CD4-positive, alpha-beta T cell treated with Interferon gamma for 1 hour (primary cell): Measurements from ENCODE around the gene MACROD1.

Experiments
- DNase-seq: peaks from one replicate; pipeline ENCODE4 v3.0.0-alpha.2; 2020

MACROD1 gene

DNA sequence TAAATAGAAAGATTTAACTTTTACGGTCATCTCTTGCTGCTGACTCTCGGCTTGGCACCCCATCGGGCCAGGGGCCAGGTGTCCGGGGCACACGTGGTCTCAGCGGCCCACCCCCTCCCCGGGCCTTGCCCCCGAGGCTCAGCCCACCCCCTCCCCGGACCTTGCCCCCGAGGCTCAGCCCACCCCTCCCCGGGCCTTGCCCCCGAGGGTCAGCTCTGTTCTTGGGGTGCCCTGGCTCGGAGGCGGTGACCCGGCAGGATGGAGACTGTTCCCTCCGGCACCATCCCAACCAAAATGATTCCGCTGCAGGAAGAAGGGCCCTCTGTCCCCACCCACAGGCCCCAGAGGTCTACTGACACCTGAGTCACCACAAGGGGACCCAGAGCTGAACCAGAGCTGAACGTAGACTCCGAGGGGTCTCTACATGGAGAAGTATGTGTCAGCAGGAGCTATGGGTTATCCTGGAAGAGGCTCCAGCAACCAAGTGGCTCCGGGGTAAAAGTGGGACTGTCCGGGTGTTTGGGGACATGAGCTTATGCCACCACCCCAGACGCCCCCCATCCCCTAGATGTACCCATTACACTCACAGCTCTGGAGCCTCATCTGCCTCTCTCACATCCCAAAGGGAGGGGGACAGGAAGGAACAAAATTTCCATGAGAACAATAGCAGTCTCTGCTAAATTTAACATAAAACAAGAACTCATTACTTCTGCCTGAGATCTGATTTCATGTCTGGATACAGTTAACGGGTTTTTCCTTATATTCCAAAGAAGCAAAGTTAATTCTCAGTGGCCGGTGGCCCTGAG, 38.4 kb downstream of the MACROD1 start:
- DNase-seq, result no peak

DNA sequence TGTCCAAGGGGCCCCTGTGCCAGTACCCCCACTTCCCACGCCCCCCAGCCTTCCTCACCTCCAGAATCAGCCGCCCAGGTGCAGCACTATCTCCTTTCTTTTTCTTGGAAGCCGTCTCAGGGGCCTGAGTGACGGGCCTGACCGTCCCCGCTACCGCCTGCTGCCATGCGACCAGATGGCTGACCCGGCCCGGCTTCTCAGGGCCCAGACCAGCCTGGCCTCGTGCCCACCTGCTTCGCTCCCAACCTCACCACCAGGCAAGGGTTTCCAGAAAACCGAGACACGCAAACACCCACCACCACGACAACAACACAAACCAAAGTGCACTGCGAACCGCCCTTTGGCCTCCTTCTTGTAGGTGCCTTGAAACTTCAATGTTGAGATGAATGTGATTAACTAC, 39.1 kb downstream of the MACROD1 start:
- DNase-seq, result no peak

- no peak for DNase-seq
Measured at GRCh38 chr11:64126371-64126770, 39.5 kb downstream of the MACROD1 start.

GRCh38 chr11:64125676-64126075, 40.2 kb downstream of the MACROD1 start:
- DNase-seq, result no peak

GRCh38 chr11:64124147-64124546, 41.8 kb downstream of the MACROD1 start:
- DNase-seq, result no peak

GRCh38 chr11:64123679-64124078, 42.2 kb downstream of the MACROD1 start:
- DNase-seq, result no peak

DNA sequence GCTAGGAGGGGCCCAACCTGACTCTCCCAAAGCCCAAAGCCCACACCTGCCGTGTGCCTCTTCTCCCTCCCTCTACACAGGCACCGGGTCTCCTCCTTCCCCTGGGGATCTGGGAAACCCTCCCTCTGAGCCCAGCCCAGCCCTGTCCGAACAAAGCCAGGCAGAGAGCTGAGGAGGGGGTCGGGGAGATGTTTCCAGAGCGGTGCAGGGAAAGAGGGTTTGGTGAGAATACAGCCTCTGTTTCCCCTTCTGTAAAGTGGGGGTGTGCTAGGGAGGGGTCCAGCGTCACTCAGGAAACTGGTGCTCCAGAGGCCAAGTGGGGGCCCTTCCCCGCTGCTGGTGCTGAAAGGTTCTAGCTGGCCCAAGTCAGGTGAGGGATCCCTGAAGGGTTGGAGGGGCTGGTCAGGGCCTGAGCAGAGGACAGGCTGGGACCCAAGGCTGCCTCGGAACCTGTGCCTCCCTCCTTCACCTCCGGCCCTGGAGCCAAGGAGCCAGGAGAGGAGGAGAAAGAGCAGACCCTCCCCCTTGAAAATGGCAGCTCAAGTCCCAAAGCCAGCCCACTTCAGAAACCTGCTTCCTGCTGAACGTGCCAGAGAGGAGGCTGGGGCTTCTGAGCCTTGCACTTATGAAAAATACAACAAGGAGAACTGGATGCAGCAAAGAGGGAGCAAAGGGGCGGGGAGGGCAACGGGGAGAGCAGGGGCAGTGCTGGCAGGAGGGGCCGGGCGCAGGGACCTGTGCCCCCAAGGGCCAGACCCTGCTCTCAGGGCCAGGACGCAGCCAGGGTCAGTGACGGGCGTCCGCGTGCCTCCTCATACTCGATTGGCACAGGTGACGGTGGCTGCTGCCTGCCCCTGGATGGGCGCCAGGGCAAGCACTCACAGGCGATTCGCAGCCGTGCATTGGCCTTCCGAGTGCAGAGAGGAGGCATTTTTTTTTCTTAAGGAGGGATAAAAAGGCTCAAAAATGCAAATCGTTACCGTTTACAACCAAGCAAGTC, 43.2 kb downstream of the MACROD1 start:
- DNase-seq, result no peak

GRCh38 chr11:64121663-64122410, 44.1 kb downstream of the MACROD1 start:
- no peak for DNase-seq

DNA sequence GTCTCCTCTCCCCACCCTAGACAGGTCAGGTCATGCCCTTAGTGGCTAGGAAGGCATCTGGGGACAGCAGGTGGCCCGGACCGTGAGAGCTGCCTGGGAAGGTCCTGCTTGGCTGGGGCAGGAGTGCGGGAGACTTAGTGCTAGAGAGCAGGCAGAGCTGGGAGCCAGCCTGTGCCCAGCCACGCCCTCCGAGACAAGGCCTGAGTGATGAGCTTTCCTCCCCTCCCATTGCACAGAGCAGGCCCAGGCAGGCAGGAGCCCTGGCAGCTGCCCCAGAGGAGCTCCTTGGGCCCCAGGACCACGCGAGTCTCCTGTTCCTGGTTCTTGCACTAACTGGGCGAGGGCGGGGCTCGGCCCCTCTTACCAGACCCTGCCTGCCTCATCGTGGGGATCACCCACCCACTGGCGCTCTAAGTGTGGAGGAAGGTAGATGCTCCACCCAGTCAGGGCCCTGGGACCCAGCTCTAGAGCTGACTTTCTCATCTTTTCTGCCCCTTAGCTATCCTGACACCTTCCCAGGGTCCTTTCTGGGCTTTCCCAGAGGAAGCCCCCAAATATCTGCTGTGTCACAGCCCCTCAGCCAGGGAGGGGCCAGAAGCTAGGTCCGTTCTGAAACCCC, 44.9 kb downstream of the MACROD1 start:
- DNase-seq, result no peak

DNA sequence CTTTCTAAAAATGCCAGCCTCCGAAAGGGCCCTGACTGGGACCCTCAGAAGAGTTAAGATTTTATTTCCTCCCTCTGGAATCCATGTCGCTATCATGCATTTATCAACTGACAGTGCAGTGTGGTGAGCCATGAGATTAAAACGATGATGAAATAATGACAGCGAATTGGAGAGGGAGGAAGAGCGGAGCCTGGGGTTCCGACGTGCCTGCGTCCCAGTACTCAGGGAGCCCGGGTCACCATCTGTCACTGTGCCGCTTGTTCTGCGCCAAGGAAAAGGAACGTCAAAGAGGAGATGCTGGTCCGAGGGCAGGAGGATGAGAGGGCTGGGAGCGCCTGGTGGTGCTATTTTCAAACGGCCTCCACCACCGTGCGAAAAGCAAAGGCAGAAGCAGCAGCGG, 46.2 kb downstream of the MACROD1 start:
- DNase-seq, result no peak

GRCh38 chr11:64118876-64119665, 46.8 kb downstream of the MACROD1 start:
- DNase-seq, result no peak

DNA sequence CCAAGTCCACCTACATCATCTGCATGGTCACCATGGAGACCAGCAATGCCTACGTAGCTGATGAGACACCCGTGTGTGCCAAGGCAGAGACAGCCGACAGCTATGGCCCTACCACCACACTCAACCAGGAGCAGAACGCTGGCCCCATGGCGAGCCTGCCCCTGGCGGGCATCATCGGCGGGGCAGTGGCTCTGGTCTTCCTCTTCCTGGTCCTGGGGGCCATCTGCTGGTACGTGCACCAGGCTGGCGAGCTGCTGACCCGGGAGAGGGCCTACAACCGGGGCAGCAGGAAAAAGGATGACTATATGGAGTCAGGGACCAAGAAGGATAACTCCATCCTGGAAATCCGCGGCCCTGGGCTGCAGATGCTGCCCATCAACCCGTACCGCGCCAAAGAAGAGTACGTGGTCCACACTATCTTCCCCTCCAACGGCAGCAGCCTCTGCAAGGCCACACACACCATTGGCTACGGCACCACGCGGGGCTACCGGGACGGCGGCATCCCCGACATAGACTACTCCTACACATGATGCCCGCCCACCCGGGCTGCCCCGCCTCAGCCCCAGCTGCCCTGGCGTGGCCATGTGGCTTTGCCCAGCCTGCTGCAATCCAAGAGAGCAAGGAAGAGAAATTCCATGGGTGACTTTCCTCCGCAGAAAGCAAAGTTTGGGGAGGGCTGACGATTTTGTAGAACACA, 48.0 kb downstream of the MACROD1 start:
- DNase-seq, result no peak

DNA sequence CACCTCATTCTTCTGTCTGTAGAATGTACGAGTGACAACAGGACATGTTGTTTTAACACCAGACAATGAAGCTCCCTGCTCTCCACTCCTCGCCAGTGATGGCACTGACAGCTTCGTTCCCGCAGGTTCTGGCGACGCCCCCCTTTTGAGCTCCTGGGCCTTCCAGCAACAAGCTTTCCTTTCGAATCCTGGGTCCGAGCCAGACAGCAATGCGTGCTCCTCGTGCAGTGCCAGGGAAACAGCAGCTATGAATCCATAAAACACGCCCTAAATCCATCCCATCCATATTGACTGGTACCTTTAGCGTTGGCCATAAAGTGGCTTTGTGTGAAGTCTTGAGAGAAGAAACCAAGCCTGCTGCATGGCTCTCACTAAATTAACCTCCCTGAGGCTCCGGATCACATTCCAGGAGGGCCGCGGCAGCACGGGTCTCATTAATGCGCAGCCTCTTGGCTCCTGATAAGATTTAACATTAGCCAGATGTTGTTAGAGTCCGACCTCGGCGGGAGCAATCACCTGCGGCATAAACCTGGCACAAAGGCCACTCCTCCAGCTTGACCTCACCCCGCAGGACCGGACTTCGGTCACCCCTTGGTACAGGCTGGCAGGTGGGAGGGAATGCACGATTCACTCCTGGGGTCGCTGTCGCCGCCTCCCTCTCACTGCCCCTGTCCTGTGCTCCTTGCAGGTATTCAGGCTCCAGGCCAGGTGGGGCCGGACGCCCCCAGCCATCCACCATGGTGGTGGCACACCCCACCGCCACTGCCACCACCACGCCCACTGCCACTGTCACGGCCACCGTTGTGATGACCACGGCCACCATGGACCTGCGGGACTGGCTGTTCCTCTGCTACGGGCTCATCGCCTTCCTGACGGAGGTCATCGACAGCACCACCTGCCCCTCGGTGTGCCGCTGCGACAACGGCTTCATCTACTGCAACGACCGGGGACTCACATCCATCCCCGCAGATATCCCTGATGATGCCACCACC, 50.1 kb downstream of the MACROD1 start:
- no peak for DNase-seq

- DNase-seq, result no peak
Measured at GRCh38 chr11:64114231-64114630, 51.7 kb downstream of the MACROD1 start.

DNA sequence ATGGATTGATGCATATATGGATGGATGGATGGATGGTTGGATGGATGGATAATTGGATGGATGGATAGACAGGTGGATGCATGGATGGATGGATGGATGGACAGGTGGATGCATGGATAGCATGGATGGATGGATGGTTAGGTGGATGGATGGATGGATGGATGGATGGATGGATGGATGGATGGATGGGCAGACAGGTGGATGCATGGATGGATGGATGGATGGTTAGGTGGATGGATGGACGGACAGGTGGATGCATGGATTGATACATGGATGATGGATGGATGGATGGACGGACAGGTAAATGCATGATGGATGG, 52.5 kb downstream of the MACROD1 start:
- DNase-seq, result no peak

- DNase-seq, result no peak
Measured at GRCh38 chr11:64112771-64113461, 53.0 kb downstream of the MACROD1 start.

DNA sequence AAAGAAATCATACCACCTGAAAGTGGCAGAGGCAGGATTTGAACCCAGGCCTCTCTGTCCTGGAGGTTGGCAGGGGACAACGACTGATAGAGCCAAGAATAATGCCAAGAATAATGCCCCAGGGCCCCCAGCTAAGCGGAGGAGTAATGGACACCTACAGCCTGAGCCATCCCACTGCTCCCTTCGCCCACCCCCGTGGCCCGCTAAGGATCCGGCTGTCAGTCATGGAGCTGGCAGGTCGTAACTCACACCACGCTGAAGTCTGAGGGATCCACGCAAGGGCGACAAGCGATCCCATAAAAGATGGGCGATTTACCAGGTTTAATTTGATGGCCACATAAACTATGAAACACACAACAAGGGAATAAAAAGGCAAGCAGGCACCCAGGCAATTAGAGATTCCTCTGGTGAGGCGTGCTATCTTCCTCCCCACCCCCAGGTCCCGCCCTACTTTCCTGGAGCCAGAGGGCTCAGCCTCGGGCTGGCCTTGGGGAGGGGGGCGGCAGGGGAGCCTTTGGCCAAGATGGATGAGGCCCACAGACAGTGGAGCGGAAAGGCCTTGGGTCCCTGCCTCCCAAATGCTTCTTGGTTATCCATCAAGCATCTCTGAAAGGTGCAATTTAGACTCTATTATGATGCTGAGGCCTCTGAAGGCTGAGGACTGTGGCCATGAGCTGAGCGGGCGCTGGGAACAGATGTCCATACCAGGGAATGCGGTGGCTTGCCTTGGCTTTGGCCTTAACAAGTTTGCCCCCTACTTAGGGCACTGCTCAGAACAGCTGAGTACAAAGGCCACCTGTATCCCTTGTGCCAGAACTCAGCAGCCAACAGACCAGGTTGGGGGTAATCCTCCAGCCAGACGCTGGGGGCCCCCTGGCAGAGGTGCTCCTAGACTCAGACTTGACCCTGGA, 55.2 kb downstream of the MACROD1 start:
- no peak for DNase-seq

GRCh38 chr11:64109332-64109731, 56.6 kb downstream of the MACROD1 start:
- no peak for DNase-seq
